GM10248 (cell line): Measurements from ENCODE around the gene DDX52.

Experiments
- CTCF ChIA-PET: fragments of 300-600 bp; sonication (Branson Sonifier 250); formaldehyde crosslinking; extraction: SDS; loops from one replicate; lab custom pipeline; 2021; ENCODE audit warnings: antibody characterized with exemption; lab: Yijun Ruan, JAX
- POLR2A ChIA-PET: fragments of 350-650 bp; sonication (Branson Sonifier 250); formaldehyde crosslinking; extraction: SDS; loops from one replicate; lab custom pipeline; 2020; ENCODE audit warnings: antibody characterized with exemption; lab: Yijun Ruan, JAX
- DNase-seq: peaks from one replicate; pipeline ENCODE4 v3.0.0; 2012; ENCODE audit errors: extremely low spot score
- CTCF ChIP-seq: IDR thresholded peaks from 2 replicates; pipeline ENCODE4 v1.5.1; 2012; ENCODE audit warnings: mild to moderate bottlenecking, low read depth; ENCODE audit errors: extremely low read depth, missing control alignments, control extremely low read depth

The DDX52 gene

GRCh38 chr17:37657202-37657601 lies 14.0 kb upstream of the DDX52 start:
- TF ChIP-seq CTCF = no peak
- ChIA-PET CTCF (interaction anchor here (1.3 kb wide), 1 partner anchor 158 kb away, joined by 3 read pairs; no protein-coding TSS in a partner anchor), POLR2A (no interaction called here)
- DNase-seq = no peak

- ChIA-PET POLR2A (no interaction called here), CTCF (interaction anchor here (1.7 to 5.4 kb wide), 3 partner anchors 115 to 164 kb away, joined by 4 to 31 read pairs (median 23); no protein-coding TSS in a partner anchor)
- DNase-seq = no peak
- no peak for TF ChIP-seq CTCF
These were observed 8.6 kb upstream of the DDX52 start for GRCh38 chr17:37651849-37652248.

- peak; percentile 48 for TF ChIP-seq CTCF
- CTCF ChIA-PET = interaction anchor here (0.8 to 5.4 kb wide), 10 partner anchors 9 to 194 kb away, joined by 3 to 31 read pairs (median 4); no protein-coding TSS in a partner anchor
- POLR2A ChIA-PET = no interaction called here
- DNase-seq = peak; percentile 30
These were observed 7.3 kb upstream of the DDX52 start for GRCh38 chr17:37650419-37651003.

- ChIA-PET POLR2A (no interaction called here), CTCF (interaction anchor here (1.9 to 5.4 kb wide), 5 partner anchors 10 to 168 kb away, joined by 5 to 31 read pairs (median 8); no protein-coding TSS in a partner anchor)
- no peak for DNase-seq
- no peak for TF ChIP-seq CTCF
These were observed 5.3 kb upstream of the DDX52 start for GRCh38 chr17:37648555-37648954.

GRCh38 chr17:37647856-37648255 lies 4.6 kb upstream of the DDX52 start:
- ChIA-PET CTCF (interaction anchor here (1.9 to 5.4 kb wide), 4 partner anchors 9 to 168 kb away, joined by 5 to 31 read pairs (median 7); no protein-coding TSS in a partner anchor), POLR2A (no interaction called here)
- DNase-seq = no peak
- no peak for TF ChIP-seq CTCF

- TF ChIP-seq CTCF = no peak
- ChIA-PET CTCF (interaction anchor here (0.8 to 2.0 kb wide), 3 partner anchors 25 to 172 kb away, joined by 3 to 5 read pairs (median 3); no protein-coding TSS in a partner anchor), POLR2A (no interaction called here)
- DNase-seq = no peak
These were observed 623 bp upstream of the DDX52 start for GRCh38 chr17:37643869-37644268.
